HCT116 (cell line): ENCODE data around the gene EHF. TPM values are rescaled to one million over a fixed set of nuclear protein-coding genes. Genes with fewer than 3 reads are reported as not detected.

Experiments used
- ATAC-seq: fragments of 200-7000 bp; cut with Tn5 transposase; 2 replicates; pipeline ENCODE4 v1.9.1; 2020; ENCODE audit warnings: mild to moderate bottlenecking, moderate library complexity
- BruUV-seq: library from RNA; stranded (reverse); fragments of 400-500 nt; replicated peaks from 2 replicates; lab custom pipeline; 2021; lab: Mats Ljungman, UMichigan
- CTCF ChIA-PET: fragments of 300-600 bp; sonication (Branson Sonifier 250); formaldehyde crosslinking; loops from one replicate; lab custom pipeline; 2021; ENCODE audit warnings: antibody characterized with exemption; lab: Charles Lee
- POLR2A ChIA-PET: fragments of 300-600, 350-600 bp; sonication (Branson Sonifier 250); formaldehyde crosslinking; loops from one replicate; lab custom pipeline; 2021; ENCODE audit warnings: antibody characterized with exemption; lab: Charles Lee
- RAD21 ChIA-PET, 2 experiments: fragments of 300-600 bp; sonication (Branson Sonifier 250); formaldehyde crosslinking; loops; one replicate each; lab custom pipeline; 2023; ENCODE audit warnings: low total read pairs in 2 of 2; ENCODE audit not compliant: uncharacterized antibody in 2 of 2, unreplicated experiment in 2 of 2, low non-redundant PET in 1 of 2; lab: Charles Lee
- DNase-seq: peaks from one replicate; pipeline ENCODE4 v3.0.0-alpha.2; 2010; ENCODE audit warnings: low read depth, low spot score
- H2AFZ ChIP-seq: fragments of 200-600 bp; shearing (Covaris generic), sonication (generic); 2 replicates; pipeline ENCODE4 v1.6.1; 2017; ENCODE audit warnings: low read depth, mixed run types, mixed read lengths, antibody characterized with exemption, low read length; ENCODE audit not compliant: poor library complexity, severe bottlenecking
- H3K27ac ChIP-seq: 2 replicates; pipeline ENCODE4 v1.5.1; 2012; ENCODE audit warnings: low read depth, low read length
- H3K27me3 ChIP-seq: fragments of 200-600 bp; sonication (generic); 2 replicates; pipeline ENCODE4 v1.6.1; 2016; ENCODE audit warnings: mixed run types, low read length, mixed read lengths; ENCODE audit not compliant: insufficient read depth
- H3K36me3 ChIP-seq, 2 experiments: fragments of 200-500 bp in 1 of 2; fragments of 200-600 bp in 1 of 2; sonication (Bioruptor generic) in 1 of 2; sonication (generic) in 1 of 2; 2 replicates each; pipeline versions ENCODE4 v1.5.1 to v1.6.1; 2014 to 2016; ENCODE audit warnings: low read length in 2 of 2, inconsistent platforms in 1 of 2, mixed read lengths in 1 of 2, mixed run types in 1 of 2; ENCODE audit not compliant: insufficient read depth in 2 of 2, control insufficient read depth in 1 of 2
- H3K4me1 ChIP-seq, 2 experiments: fragments of 200-600 bp in 1 of 2; sonication (generic) in 1 of 2; 2 replicates each; pipeline versions ENCODE4 v1.5.1 to v1.6.1; 2012 to 2017; ENCODE audit warnings: low read length in 2 of 2, inconsistent platforms in 1 of 2, mild to moderate bottlenecking in 1 of 2, mixed read lengths in 1 of 2, mixed run types in 1 of 2, moderate library complexity in 1 of 2; ENCODE audit not compliant: insufficient read depth in 2 of 2, control insufficient read depth in 1 of 2
- H3K4me2 ChIP-seq: fragments of 200-600 bp; sonication (generic); 2 replicates; pipeline ENCODE4 v1.6.1; 2017; ENCODE audit warnings: mixed run types, low read length, mixed read lengths
- H3K4me3 ChIP-seq, 2 experiments: fragments of 200-600 bp in 1 of 2; sonication (generic) in 1 of 2; replicated peaks in 1 of 2; 2 replicates each; pipeline ENCODE4 v1.5.1; 2011 to 2016; ENCODE audit warnings: low read length in 2 of 2, control low read depth in 1 of 2, low read depth in 1 of 2, mild to moderate bottlenecking in 1 of 2, mixed read lengths in 1 of 2, mixed run types in 1 of 2
- H3K79me2 ChIP-seq: fragments of 200-600 bp; sonication (generic); 2 replicates; pipeline ENCODE4 v1.6.1; 2017; ENCODE audit warnings: mild to moderate bottlenecking, mixed run types, low read length, moderate library complexity, mixed read lengths; ENCODE audit not compliant: insufficient read depth
- H3K9ac ChIP-seq: fragments of 200-600 bp; sonication (generic); 2 replicates; pipeline ENCODE4 v1.6.1; 2016; ENCODE audit warnings: low read length, mixed read lengths
- H3K9me2 ChIP-seq: fragments of 200-600 bp; sonication (generic), shearing (Covaris generic); 2 replicates; pipeline ENCODE4 v1.6.1; 2017; ENCODE audit warnings: mixed run types, mild to moderate bottlenecking, moderate library complexity; ENCODE audit not compliant: insufficient read depth
- H3K9me3 ChIP-seq, 2 experiments: fragments of 200-500 bp in 1 of 2; fragments of 200-600 bp in 1 of 2; sonication (Bioruptor generic) in 1 of 2; sonication (generic) in 1 of 2; 2 replicates each; pipeline ENCODE4 v1.6.1; 2014 to 2017; ENCODE audit warnings: low read length in 2 of 2, mixed read lengths in 2 of 2, inconsistent platforms in 1 of 2, low read depth in 1 of 2, mild to moderate bottlenecking in 1 of 2, mixed run types in 1 of 2, moderate library complexity in 1 of 2; ENCODE audit not compliant: control insufficient read depth in 1 of 2, insufficient read depth in 1 of 2
- H4K20me1 ChIP-seq: fragments of 200-600 bp; sonication (generic), shearing (Covaris generic); 2 replicates; pipeline ENCODE4 v1.6.1; 2017; ENCODE audit warnings: mixed run types, mild to moderate bottlenecking, moderate library complexity; ENCODE audit not compliant: insufficient read depth
- ATF3 ChIP-seq: IDR thresholded peaks from 2 replicates; pipeline ENCODE4 v1.6.1; 2012
- CEBPB ChIP-seq: IDR thresholded peaks from 2 replicates; pipeline ENCODE4 v1.6.1; 2012; ENCODE audit warnings: low read depth
- CTCF ChIP-seq, 3 experiments: fragments of 200-600 bp in 1 of 3; sonication (generic) in 1 of 3; IDR thresholded peaks in 2 of 3; conservative IDR thresholded peaks in 1 of 3; 2 replicates each; pipeline ENCODE4 v1.5.1; 2012 to 2017; ENCODE audit warnings: low read depth in 2 of 3, low read length in 2 of 3, antibody characterized with exemption in 1 of 3, borderline replicate concordance in 1 of 3, control low read depth in 1 of 3, mild to moderate bottlenecking in 1 of 3, mixed read lengths in 1 of 3, mixed run types in 1 of 3, moderate library complexity in 1 of 3; ENCODE audit not compliant: insufficient read depth in 1 of 3
- ELF1 ChIP-seq: IDR thresholded peaks from 2 replicates; pipeline ENCODE4 v1.6.1; 2012; ENCODE audit warnings: low read depth, borderline replicate concordance
- EZH2 ChIP-seq: fragments of 200-600 bp; sonication (generic); IDR thresholded peaks from 2 replicates; pipeline ENCODE4 v1.6.1; 2017; ENCODE audit warnings: antibody characterized with exemption, mixed run types
- FOSL1 ChIP-seq: IDR thresholded peaks from 2 replicates; pipeline ENCODE4 v1.6.1; 2012; ENCODE audit warnings: low read depth
- JUND ChIP-seq: IDR thresholded peaks from 2 replicates; pipeline ENCODE4 v1.6.1; 2012
- MAX ChIP-seq: IDR thresholded peaks from 2 replicates; pipeline ENCODE4 v1.6.1; 2012
- POLR2AphosphoS5 ChIP-seq: IDR thresholded peaks from 2 replicates; pipeline ENCODE4 v1.6.1; 2011; ENCODE audit warnings: mild to moderate bottlenecking, low read depth, low read length, moderate library complexity
- RAD21 ChIP-seq: IDR thresholded peaks from 2 replicates; pipeline ENCODE4 v1.6.1; 2012; ENCODE audit warnings: low read depth, mild to moderate bottlenecking
- SIN3A ChIP-seq: IDR thresholded peaks from 2 replicates; pipeline ENCODE4 v1.6.1; 2012; ENCODE audit warnings: low read depth
- SP1 ChIP-seq: IDR thresholded peaks from 2 replicates; pipeline ENCODE4 v1.6.1; 2012; ENCODE audit warnings: low read depth
- SRF ChIP-seq: IDR thresholded peaks from 2 replicates; pipeline ENCODE4 v1.6.1; 2012; ENCODE audit warnings: low read depth
- YY1 ChIP-seq: IDR thresholded peaks from 2 replicates; pipeline ENCODE4 v1.6.1; 2011; ENCODE audit warnings: low read length, low read depth, moderate library complexity, mild to moderate bottlenecking; ENCODE audit not compliant: insufficient replicate concordance; ENCODE audit errors: extremely low read depth
- ZFX ChIP-seq: fragments of 450-650 bp; IDR thresholded peaks from 2 replicates; pipeline ENCODE4 v1.6.1; 2017
- ZNF274 ChIP-seq: fragments of 200-500 bp; sonication (Bioruptor generic); IDR thresholded peaks from 2 replicates; pipeline ENCODE4 v1.6.1; 2014; ENCODE audit warnings: mild to moderate bottlenecking, low read depth, low read length, inconsistent platforms
- intact Hi-C: fragments of 100-400 bp; cut with micrococcal nuclease; formaldehyde crosslinking; loops from 2 replicates; pipeline ENCODE4 v1.10.0; 2022
- total RNA-seq: library from RNA; stranded (reverse); gene quantifications from one replicate; pipeline ENCODE4 v1.2.1, GENCODE V29; 2021; ENCODE audit not compliant: unreplicated experiment
- TF ChIP-seq, protein P1 (sequence below): IDR thresholded peaks from 2 replicates; pipeline ENCODE4 v1.6.1; 2012; ENCODE audit warnings: low read depth

Gene EHF
- total RNA-seq, 1 experiment from 2014 or later = 51.5 TPM

- no TSS peak for BruUV-seq
- Histone ChIP-seq H3K4me3 (no peak overlapping the region), H3K9ac (no peak overlapping the region)
- DNase-seq = no peak
- TF ChIP-seq, protein P1, sequence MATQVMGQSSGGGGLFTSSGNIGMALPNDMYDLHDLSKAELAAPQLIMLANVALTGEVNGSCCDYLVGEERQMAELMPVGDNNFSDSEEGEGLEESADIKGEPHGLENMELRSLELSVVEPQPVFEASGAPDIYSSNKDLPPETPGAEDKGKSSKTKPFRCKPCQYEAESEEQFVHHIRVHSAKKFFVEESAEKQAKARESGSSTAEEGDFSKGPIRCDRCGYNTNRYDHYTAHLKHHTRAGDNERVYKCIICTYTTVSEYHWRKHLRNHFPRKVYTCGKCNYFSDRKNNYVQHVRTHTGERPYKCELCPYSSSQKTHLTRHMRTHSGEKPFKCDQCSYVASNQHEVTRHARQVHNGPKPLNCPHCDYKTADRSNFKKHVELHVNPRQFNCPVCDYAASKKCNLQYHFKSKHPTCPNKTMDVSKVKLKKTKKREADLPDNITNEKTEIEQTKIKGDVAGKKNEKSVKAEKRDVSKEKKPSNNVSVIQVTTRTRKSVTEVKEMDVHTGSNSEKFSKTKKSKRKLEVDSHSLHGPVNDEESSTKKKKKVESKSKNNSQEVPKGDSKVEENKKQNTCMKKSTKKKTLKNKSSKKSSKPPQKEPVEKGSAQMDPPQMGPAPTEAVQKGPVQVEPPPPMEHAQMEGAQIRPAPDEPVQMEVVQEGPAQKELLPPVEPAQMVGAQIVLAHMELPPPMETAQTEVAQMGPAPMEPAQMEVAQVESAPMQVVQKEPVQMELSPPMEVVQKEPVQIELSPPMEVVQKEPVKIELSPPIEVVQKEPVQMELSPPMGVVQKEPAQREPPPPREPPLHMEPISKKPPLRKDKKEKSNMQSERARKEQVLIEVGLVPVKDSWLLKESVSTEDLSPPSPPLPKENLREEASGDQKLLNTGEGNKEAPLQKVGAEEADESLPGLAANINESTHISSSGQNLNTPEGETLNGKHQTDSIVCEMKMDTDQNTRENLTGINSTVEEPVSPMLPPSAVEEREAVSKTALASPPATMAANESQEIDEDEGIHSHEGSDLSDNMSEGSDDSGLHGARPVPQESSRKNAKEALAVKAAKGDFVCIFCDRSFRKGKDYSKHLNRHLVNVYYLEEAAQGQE = no peak
- TF ChIP-seq ATF3 (no peak), MAX (no peak), ZFX (no peak), JUND (no peak), CEBPB (no peak), EZH2 (no peak), ZNF274 (no peak), SIN3A (no peak), ELF1 (no peak), SRF (no peak), CTCF (IDR thresholded peaks at IDR 0.05 in 2 of 3, conservative IDR thresholded peaks at IDR 0.05 in 1 of 3; ENCODE audit: borderline replicate concordance in 1 of 3, insufficient read depth in 1 of 3, low read depth in 2 of 3, low read length in 2 of 3) (no peak), YY1 (no peak), RAD21 (no peak), SP1 (no peak), POLR2AphosphoS5 (no peak), FOSL1 (no peak)
- TF ChIP-seq, all 23 proteins: peak for 0
- Histone ChIP-seq H2AFZ (no peak overlapping the region), H3K9me2 (no peaks in the 10 kb centered on the region), H3K9me3 (no peaks in the 10 kb centered on the region), H3K4me2 (no peak overlapping the region), H3K79me2 (no peaks in the 10 kb centered on the region), H3K4me1 (peaks cover 20 to 32% of the 10 kb centered on the region in 2 experiments), H3K27ac (no peak overlapping the region), H4K20me1 (no peaks in the 10 kb centered on the region), H3K27me3 (no peaks in the 10 kb centered on the region), H3K36me3 (peaks cover 0 to 14% of the 10 kb centered on the region in 2 experiments; a peak in 1 of 4 replicates)
- POLR2A ChIA-PET = no interaction called here
- RAD21 ChIA-PET = no interaction called here
- no peak for ATAC-seq
- intact Hi-C loops = loop anchor here (10.0 kb wide), 1 partner anchor 236 kb away; no protein-coding TSS in a partner anchor
- CTCF ChIA-PET = no interaction called here
Observed at GRCh38 chr11:34658071-34659015, 37.5 kb downstream of the EHF start.
